Measurements from ENCODE around the gene ITPKB. TPM values are rescaled to one million over a fixed set of nuclear protein-coding genes. Genes with fewer than 3 reads are reported as not detected.

Gene ITPKB
- total RNA-seq, 1 donor = 6.2 TPM

DNA sequence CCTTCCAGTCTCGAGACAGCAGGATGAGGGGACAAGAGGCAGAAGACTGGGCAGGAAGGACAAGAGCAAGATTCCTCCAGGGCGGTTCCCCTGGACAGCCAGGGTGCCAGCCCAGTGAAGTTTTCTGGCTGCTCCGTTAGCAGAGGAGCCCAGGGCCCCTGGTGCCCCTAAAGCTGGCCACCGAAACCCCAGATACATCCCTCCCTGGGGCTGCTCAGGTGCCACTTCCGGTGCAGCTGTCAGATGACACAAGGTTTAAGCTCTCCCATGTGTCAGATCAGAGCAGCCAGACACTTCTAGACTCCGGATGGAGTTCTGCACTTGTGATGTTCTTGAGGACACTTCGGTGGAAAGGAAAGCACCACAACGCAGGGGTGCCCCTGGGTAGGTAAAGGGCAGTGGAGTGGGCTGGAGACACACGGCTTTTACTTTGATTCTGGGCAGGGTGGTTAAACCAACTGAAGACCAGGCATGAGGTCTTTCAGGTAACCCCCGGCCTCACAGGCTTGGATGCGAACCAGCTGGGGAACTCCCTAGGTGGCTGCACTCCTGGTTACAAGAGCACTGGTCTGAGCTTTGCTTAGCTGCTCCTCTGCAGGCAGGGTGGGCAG lies 85.7 kb downstream of the ITPKB start:
- H4K20me1 ChIP-seq (ENCODE audit: insufficient read depth, low read length) = no peaks in the 10 kb centered on the region
- no peaks in the 10 kb centered on the region for H3K79me2 ChIP-seq (ENCODE audit: insufficient read depth, low read length)
- TF ChIP-seq, protein P1, sequence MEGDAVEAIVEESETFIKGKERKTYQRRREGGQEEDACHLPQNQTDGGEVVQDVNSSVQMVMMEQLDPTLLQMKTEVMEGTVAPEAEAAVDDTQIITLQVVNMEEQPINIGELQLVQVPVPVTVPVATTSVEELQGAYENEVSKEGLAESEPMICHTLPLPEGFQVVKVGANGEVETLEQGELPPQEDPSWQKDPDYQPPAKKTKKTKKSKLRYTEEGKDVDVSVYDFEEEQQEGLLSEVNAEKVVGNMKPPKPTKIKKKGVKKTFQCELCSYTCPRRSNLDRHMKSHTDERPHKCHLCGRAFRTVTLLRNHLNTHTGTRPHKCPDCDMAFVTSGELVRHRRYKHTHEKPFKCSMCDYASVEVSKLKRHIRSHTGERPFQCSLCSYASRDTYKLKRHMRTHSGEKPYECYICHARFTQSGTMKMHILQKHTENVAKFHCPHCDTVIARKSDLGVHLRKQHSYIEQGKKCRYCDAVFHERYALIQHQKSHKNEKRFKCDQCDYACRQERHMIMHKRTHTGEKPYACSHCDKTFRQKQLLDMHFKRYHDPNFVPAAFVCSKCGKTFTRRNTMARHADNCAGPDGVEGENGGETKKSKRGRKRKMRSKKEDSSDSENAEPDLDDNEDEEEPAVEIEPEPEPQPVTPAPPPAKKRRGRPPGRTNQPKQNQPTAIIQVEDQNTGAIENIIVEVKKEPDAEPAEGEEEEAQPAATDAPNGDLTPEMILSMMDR (IDR thresholded peaks at IDR 0.05; ENCODE audit: extremely low read depth, low read depth, low read length) = no peak
- H3K4me2 ChIP-seq (ENCODE audit: insufficient read depth, low read length) = no peak overlapping the region
- no peak for DNase-seq (ENCODE audit: insufficient read length, low spot score, missing footprints)
- H3K9me3 ChIP-seq (ENCODE audit: low read depth, low read length) = no peaks in the 10 kb centered on the region
- peaks cover 26% of the 10 kb centered on the region for H3K4me1 ChIP-seq (ENCODE audit: insufficient read depth, low read length)
- H3K4me3 ChIP-seq (ENCODE audit: insufficient read depth, low read length) = no peak overlapping the region
- H3K27me3 ChIP-seq (ENCODE audit: insufficient read depth, low read length) = no peaks in the 10 kb centered on the region
- H3K27ac ChIP-seq (ENCODE audit: low read depth, low read length) = no peak overlapping the region
- peak overlapping the region; percentile 94 for H2AFZ ChIP-seq (ENCODE audit: low read length)
- no peaks in the 10 kb centered on the region for H3K36me3 ChIP-seq (ENCODE audit: insufficient read depth, low read length)

DNA sequence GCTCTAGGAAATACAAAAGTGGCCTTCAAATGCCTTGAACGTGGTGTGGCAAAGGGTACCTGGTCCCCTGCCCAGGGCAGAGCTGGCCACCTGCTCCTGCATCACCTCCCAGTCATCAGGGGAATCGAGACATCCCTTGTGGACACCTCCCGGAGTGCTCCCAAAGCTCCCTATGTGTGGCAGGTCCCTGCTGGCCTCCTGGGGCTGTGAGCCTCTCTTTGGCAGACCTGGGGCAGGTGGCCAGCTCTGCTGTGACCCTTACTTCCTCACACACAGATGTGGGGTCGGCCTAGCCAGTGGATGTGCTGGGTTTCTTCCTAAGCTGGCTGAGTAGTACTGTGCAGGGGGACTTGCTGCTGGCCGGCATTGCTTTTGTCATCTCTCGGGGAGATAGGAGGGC lies 86.5 kb downstream of the ITPKB start:
- TF ChIP-seq, protein P1 (IDR thresholded peaks at IDR 0.05; ENCODE audit: extremely low read depth, low read depth, low read length) = no peak
- H3K4me3 ChIP-seq (ENCODE audit: insufficient read depth, low read length) = no peak overlapping the region
- no peak overlapping the region for H2AFZ ChIP-seq (ENCODE audit: low read length)
- no peak overlapping the region for H3K4me2 ChIP-seq (ENCODE audit: insufficient read depth, low read length)
- no peak for DNase-seq (ENCODE audit: insufficient read length, low spot score, missing footprints)
- no peaks in the 10 kb centered on the region for H4K20me1 ChIP-seq (ENCODE audit: insufficient read depth, low read length)
- H3K36me3 ChIP-seq (ENCODE audit: insufficient read depth, low read length) = no peaks in the 10 kb centered on the region
- no peaks in the 10 kb centered on the region for H3K27me3 ChIP-seq (ENCODE audit: insufficient read depth, low read length)
- no peaks in the 10 kb centered on the region for H3K9me3 ChIP-seq (ENCODE audit: low read depth, low read length)
- peaks cover 26% of the 10 kb centered on the region for H3K4me1 ChIP-seq (ENCODE audit: insufficient read depth, low read length)
- H3K79me2 ChIP-seq (ENCODE audit: insufficient read depth, low read length) = no peaks in the 10 kb centered on the region
- no peak overlapping the region for H3K27ac ChIP-seq (ENCODE audit: low read depth, low read length)

DNA sequence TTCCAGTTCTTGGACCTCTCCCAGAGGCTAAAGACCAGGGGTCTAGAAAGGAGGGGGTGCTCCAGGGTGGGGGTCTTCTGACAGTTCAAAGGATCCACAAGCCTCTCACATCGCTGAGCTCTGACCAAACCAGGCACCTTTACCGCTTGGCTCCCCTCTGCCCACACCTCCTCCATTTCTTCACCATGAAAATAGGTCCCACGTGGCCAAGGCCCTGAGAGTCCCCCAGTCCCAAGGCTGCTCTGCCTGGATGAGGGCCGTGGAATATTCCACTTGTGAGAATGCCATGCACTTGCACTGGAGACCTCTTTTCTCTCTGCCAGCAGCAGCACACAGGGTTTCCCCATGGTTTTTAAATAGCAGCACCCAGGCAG lies 87.4 kb downstream of the ITPKB start:
- no peak overlapping the region for H2AFZ ChIP-seq (ENCODE audit: low read length)
- no peak overlapping the region for H3K4me2 ChIP-seq (ENCODE audit: insufficient read depth, low read length)
- H3K4me1 ChIP-seq (ENCODE audit: insufficient read depth, low read length) = peaks cover 17% of the 10 kb centered on the region
- no peak for DNase-seq (ENCODE audit: insufficient read length, low spot score, missing footprints)
- H3K4me3 ChIP-seq (ENCODE audit: insufficient read depth, low read length) = no peak overlapping the region
- H4K20me1 ChIP-seq (ENCODE audit: insufficient read depth, low read length) = no peaks in the 10 kb centered on the region
- H3K27ac ChIP-seq (ENCODE audit: low read depth, low read length) = no peak overlapping the region
- no peaks in the 10 kb centered on the region for H3K9me3 ChIP-seq (ENCODE audit: low read depth, low read length)
- TF ChIP-seq, protein P1 (IDR thresholded peaks at IDR 0.05; ENCODE audit: extremely low read depth, low read depth, low read length) = no peak
- no peaks in the 10 kb centered on the region for H3K27me3 ChIP-seq (ENCODE audit: insufficient read depth, low read length)
- no peaks in the 10 kb centered on the region for H3K79me2 ChIP-seq (ENCODE audit: insufficient read depth, low read length)
- H3K36me3 ChIP-seq (ENCODE audit: insufficient read depth, low read length) = no peaks in the 10 kb centered on the region

DNA sequence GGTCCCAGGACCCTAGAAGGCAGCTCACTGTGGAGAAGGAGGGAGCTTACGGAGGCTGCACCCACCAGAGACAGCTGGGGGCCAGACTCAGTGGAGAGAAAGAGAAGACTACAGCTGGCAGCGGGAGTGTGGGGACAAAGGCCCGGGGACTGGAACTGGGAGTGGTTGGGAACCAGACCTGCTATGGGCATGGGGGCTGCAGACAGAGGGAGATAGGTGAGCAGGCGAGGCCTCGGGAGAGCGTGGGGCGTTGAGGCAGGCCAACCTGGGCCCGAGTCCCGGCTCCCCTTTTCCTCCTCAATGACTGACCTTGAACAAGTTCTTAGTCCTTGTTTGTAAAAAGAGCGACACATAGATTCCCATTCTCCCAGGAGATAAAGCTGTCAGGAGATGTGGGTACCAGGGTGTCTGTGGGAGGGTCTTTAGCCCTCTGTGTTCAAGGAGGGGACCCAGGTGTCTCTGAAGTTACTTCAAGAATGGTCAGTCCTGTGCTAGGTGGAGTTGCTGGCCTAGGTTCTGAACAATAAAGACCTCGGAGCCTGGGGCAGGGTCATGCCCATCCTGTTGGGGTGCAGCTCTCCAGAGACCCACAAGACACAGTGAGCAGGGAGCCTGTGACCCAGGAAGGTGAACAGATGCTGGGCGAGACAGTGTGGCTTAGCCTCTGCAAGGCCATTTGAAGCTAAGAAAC lies 87.9 kb downstream of the ITPKB start:
- no peaks in the 10 kb centered on the region for H3K79me2 ChIP-seq (ENCODE audit: insufficient read depth, low read length)
- no peak overlapping the region for H2AFZ ChIP-seq (ENCODE audit: low read length)
- H3K4me2 ChIP-seq (ENCODE audit: insufficient read depth, low read length) = no peak overlapping the region
- no peaks in the 10 kb centered on the region for H4K20me1 ChIP-seq (ENCODE audit: insufficient read depth, low read length)
- DNase-seq (ENCODE audit: insufficient read length, low spot score, missing footprints) = peak; percentile 73
- H3K4me1 ChIP-seq (ENCODE audit: insufficient read depth, low read length) = peaks cover 12% of the 10 kb centered on the region
- no peak overlapping the region for H3K27ac ChIP-seq (ENCODE audit: low read depth, low read length)
- H3K27me3 ChIP-seq (ENCODE audit: insufficient read depth, low read length) = no peaks in the 10 kb centered on the region
- TF ChIP-seq, protein P1 (IDR thresholded peaks at IDR 0.05; ENCODE audit: extremely low read depth, low read depth, low read length) = no peak
- no peaks in the 10 kb centered on the region for H3K9me3 ChIP-seq (ENCODE audit: low read depth, low read length)
- no peaks in the 10 kb centered on the region for H3K36me3 ChIP-seq (ENCODE audit: insufficient read depth, low read length)
- H3K4me3 ChIP-seq (ENCODE audit: insufficient read depth, low read length) = no peak overlapping the region
